ENCODE measurements around the gene SLC35E2B.
"Not testable (repeated sequence)": the region's sequence is repeated elsewhere in the genome, so short reads cannot be mapped to it uniquely, and the experiment has no call there.

The SLC35E2B gene

DNA sequence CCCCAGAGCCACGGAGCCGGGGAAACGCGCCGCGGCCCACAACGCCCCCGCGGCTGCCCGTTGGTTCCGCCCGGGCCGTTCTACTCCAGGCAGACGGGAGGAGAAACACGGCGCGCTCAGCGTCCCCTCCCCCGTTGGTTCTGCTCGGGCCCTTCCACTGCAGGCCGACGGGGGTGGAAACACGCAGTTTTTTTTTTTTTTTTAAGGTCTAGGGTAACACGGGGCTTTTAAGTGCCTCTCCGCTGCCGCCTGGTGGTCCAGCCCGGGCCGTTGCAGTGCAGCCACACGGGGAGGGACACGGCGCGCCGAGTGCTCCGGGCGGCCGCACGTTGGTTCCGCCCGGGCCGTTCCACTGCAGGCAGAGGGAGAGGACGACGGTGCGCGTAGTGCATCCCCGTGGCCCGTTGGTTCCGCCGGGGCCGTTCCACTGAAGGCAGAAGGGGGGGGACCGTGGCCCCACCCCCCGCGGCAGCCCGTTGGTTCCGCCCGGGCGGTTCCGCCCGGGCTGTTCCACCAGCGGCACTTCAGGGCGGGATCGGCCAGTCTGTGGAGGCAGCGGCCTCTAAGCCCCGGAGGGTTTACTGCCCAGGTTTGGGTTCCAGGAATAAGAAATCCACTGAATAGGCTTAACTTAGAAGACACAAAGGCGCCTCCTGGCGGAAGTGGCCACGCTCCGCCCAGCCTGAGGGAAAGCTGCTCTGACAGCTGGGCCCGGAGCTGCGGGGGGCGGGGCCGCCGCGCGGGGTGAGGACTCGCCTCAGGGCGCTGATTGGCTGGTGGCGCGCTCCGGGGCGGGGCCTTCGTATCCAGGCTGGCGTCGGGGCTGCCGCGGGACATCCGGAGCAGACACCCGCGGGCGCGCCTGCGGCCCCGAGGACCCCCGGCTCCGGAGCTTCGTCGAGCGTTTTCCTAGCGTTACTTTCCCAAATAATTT, at the start of gene SLC35E2B:
Gene SLC35E2B (minus strand): TSS at position 82 of the 934 bp plus-strand sequence. CDS start 16,096 bp downstream, outside the sequence.
- ATAC-seq: peak; percentile 83 to 84

DNA sequence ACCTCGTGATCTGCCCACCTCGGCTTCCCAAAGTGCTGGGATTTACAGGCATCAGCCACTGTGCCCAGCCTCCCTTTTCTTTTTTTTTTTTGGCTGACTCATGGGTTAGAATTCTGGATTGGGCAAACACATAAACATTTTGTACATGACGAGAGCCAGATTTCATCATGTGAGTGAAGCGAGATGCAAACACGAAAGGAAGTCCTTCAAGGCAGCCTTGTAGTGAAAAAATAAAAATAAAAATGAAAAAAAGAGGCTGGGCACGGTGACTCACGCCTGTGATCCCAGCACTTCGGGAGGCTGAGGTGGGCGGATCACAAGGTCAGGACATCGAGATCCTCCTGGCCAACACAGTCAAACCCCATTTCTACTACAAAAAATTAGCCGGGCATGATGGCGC, 48.4 kb upstream of the SLC35E2B start:
- ATAC-seq: not testable (repeated sequence)

DNA sequence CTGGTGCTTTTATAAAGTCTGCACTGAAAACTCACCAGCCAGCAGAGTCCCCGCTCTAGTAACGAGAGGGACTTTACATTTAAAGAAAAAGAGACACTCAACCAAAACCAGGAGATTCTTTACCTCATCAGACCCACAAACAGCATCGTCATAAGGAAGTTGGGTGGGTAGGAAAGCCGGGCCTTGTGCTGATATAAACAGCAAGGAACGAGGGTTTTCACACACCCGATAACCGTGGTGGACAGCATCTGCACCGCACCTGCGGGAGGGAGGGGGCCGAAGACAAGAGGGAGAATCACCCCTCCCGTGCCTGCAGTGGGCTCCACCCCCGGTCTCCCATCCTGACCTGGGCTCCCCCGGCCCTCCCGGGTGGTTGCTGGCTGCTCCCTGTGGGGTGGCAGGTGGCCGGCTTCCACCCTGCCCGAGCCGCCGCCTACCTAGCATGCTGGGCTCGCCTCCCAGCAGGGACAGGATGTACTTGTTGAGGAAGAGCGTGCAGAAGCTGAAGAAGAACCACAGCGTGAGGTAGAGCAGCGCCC, 46.3 kb upstream of the SLC35E2B start:
- not testable (repeated sequence) for ATAC-seq

DNA sequence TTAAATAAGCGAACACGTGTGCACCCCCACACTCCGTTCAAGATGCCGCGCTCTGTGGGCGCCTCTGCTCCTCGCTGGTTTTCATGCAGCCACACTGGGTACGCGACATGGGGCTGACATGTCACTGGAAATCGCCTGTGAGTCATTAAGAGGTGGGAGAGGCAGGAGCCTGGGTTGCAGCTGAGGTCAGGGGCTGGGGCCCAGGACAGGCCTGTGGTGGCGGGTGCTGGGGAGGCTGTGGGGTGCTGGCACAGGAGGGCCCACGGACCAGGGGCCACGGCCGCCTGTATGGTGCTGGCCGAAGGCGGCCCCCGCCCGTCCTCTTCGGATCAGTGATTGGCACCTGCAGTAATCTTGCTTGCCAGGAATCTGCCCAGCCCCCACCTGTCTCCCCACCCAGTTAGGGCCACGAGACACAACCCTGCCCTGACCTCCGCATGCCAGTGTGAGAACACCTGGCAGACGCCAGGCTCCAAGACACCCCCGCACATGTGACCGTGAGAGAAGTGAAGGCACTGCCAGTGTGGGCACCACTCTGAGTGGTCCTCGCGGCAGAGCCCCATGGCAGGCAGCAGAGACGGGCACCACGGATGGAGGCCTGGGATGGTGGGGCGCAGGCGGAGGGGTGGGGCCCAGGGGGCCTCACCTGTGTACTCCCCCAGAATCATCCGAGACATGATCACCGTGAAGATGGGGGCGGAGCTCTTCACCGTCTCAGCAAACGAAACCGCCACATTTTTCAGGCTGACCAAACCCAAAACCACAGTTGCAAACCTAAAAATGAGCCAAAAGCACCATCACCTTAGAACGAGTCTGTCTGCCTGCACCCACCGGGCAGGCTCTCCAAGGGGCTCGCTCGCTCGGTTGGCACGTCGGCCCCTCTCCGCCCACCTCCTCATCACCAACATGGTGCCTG, 45.3 kb upstream of the SLC35E2B start:
- not testable (repeated sequence) for ATAC-seq

DNA sequence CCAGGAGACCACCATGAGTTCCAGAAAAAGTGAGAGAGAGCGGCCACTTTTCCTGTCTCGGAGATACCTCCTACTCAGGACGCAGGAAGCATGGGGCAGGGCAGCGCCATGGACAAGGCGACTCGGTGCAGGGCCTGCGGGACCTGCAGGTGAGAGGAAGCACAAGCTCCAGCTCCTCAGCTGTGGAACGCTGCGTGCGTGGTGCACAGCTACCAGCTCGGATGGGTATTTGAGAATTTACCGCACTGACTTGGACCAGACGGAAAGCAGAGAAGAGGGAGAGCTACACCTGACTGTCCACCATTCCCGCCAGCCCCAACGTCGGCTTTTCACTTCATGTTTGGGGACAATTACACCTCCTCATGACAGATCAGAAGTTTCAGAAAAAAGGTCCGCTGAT, 39.8 kb upstream of the SLC35E2B start:
- ATAC-seq: no peak

DNA sequence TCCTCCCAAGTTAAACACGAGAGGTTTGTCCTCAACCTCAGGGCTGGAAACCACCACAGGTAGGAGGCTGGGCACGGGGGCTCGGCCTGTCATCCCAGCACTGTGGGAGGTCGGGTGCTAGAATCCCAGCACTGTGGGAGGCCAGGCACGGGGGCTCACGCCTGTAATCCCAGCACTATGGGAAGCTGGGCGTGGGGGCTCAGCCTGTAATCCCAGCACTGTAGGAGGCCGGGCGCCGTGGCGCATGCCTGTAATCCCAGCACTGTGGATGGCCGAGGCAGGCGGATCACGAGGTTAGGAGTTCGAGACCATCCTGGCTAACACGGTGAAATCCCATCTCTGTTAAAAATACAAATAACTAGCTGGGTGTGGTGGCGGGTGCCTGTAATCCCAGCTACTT, 38.3 kb upstream of the SLC35E2B start:
- ATAC-seq: no peak

DNA sequence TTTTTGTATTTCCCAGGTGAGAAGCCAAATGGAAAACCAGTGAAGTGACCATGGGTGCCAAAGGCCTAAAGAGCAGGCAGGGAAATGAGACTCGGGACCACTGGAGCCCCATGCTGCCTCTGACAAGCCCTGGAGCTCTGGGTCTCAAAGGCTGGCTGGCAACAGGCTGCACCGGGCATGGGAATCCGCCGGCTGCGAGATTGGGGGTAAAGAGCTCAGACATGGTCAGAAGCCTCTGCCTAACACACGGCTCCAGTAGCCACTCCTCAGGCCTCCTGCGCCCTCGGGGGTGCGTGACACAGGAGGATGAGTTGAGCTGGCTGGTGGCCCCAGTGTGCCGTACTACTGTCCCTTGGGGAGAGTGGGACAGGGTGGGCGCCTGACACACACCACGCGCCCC, 37.6 kb upstream of the SLC35E2B start:
- not testable (repeated sequence) for ATAC-seq

DNA sequence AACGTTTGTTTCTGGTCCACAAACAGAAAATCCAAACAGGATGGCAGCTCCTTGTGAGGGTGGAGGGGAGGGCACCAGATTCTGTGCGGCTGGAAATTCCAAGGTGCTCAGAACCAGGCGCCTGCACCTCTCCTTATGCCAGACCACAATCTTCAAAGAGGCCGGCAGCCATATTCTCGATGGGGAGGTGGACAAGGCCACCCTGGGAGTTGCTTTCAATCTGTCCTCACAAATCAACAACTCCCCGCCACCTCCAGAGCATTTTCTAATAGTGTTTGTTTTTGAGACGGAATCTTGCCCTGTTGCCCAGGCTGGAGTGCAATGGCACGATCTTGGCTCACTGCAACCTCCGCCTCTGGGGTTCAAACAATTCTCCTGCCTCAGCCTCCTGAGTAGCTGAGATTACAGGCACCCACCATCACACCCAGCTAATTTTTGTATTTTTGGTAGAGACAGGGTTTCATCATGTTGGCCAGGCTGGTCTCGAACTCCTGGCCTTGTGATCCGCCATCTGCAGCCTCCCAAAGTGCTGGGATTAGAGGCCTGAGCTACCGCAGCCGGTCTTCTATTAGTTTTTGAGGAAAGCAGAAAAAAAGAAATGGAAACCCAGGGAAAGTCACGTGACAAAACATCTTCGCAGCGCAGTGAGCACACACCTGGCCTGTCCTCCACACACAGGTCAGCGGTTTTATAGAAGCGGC, 36.7 kb upstream of the SLC35E2B start:
- ATAC-seq: not testable (repeated sequence)

DNA sequence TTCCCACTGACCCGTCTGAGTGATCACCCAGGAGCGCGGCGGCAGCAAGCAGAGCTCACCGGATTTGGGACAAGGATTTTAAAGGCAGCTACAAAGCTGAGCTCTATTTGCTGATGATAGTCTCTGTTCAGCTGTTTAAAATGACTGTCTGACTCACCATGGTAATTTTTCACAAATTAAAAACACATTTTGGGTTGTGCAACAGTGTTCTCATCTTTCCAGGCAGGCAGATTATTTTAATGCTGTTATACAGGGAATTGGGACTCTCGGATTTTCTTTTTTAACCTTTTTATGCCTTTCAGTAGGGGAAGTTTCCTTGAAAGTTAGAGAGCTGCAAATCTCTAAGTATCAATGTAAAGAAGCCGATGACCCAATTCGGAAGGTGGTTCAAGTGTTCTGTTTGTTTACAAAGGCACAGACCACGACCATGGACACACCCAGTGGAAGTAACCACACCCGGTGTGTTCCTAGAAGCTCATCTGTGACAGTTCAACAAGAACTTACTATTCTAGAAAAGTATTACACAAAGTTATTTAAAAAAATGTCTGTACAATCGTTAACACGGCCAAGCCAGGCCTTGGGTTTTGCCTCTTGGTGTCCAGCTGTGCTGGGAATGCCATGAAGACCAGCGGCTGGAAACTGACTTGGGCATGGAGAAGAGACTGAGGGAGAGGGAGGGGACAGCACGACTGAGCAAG, 35.9 kb upstream of the SLC35E2B start:
- not testable (repeated sequence) for ATAC-seq

DNA sequence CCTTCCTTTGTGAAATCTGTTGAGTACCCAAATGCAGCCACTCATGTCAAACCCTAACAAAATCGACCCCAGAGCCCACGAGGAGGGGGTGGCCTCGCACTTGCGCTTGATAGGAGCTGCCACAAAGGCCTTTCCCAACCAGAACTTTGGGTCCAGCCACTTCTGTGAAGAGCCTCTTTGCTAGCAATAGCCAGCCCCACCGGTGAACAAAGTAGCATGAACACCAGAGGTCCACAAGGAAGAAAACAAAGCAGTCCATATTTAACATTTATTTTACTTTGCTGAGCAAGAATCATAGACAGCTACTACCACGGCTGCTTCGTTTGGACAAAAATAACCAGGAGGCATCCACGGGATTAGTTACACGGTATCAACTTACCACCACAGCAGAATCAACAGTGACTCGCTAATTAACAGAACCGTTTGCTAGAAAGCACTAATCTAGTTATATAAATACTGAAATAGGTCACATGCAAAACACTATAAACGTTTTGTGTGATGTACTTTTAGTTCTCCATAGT, 34.6 kb upstream of the SLC35E2B start:
- not testable (repeated sequence) for ATAC-seq

DNA sequence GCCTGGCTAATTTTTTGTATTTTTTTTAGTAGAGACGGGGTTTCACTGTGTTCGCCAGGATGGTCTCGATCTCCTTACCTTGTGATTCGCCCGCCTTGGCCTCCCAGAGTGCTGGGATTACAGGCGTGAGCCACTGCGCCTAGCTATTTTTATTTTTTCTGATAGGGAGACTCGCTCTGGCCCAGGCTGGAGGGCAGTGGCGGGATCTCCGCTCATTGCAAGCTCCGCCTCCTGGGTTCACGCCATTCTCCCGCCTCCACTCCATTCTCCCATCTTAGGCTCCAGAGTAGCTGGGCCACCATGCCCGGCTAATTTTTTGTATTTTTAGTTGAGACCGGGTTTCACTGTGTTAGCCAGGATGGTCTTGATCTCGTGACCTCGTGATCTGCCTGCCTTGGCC, 33.5 kb upstream of the SLC35E2B start:
- ATAC-seq: not testable (repeated sequence)

DNA sequence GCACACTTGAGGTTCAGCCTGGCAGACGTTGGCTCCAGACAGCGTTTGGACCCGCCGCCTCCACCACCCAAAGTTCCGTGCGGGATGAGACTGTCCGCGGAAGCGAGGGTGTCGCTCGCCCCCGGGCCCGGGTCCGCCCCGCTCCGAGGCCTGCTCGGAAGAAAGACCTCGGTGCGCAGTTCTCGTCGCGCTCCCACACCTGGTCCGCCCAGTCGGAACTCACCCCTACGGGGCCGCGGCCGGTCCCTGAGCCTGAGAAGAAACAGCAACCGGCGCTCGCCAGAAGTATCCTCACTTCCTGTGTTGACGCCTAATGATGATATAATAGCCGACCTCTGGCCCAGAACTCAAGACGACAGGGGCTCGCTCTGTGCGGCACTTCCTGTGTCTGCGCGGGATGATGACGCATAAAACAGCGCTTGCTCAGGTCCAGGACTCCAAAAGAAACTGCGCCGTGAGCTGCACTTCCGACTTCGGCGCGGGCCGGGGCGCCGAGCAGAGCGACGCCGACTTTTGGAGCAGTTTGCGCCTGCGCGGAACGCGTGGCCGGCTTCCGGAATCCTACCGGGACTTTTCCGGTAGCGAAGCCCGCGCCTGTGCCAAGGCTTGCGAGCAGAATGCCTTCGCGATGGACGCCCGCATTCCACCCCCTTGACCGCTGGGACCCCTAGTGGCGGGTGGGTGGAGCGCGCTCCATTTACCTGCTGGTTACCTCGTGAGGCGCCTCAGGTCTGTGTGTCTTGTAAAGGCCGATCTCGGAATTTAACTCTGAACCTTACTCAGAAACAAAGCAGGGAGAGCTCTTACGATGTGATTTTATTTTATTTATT, 31.7 kb upstream of the SLC35E2B start, which contains the start of gene CDK11A:
Gene CDK11A (minus strand): TSS at position 323 of the 830 bp plus-strand sequence. CDS start 1,539 bp downstream, outside the sequence.
- peak; percentile 92 to 97 for ATAC-seq

DNA sequence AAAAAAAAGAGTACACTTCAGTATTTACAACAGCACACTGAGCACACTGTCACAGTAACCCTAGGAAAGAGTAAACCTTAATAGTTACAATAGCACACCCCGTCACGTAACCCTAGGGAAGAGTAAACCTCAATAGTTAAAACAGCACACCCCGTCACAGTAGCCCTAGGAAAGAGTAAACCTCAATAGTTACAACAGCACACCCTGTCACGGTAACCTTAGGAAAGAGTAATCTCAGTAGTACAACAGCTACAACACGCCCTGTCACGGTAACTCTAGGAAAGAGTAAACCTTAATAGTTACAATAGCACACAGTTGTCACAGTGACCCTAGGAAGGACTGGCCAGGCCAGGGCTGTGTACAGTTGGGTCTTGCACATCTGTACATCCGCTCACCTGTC, 28.6 kb upstream of the SLC35E2B start:
- no peak for ATAC-seq

DNA sequence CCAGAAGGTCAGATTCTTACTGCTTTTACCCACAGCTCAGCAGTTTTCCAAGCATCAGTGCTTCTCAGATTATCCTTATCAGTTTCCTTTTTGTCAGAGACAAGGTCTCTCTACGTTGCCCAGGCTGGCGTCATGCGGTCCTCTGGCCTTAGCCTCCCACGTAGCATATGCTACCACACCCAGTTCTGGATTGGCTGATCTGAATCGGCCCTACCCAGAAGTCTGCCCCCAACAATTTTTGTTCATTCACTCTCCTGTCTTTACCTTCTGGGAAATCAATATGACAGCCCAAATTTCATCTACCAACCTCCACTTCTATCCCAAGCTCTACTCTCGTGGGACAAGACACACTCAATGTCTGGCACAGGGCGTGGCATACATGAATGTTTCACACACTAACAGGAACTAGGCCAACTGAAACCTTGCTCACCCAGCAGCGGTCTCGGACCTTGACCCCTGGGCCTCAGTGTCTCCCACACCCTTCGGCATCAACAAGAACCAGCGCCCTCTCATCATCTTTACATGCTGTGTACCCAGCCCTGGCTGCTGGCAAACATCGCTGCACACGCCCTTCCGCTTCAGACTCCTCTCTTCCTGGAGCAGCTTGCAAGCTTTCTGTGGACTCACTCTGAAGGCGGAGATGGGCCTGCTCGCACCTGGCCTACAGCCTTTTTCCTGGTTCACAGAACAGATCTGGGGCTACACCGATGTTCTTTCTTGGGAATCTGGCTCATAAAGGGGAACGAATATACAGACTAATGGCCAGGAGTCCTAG, 22.7 kb upstream of the SLC35E2B start:
- not testable (repeated sequence) for ATAC-seq

DNA sequence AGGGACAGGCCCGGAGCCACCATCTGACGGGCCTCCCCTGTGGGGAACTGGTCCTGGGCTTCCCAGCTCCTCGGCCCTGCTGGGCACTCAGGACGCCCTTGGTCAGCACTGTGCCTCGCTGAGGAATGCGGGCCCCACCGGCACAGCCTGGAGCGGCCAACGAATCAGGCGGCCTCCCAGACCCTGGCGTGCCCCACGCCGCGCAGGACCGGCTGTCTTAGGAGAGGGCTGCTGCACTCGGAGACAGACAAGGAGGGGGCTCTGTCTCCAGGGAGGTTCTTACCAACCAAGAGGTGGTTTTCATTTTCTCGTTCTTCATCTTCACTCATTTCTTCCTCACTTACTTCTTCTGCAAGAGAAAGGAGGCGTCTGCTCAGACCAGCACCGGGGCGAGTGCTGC, 15.3 kb upstream of the SLC35E2B start:
- not testable (repeated sequence) for ATAC-seq

DNA sequence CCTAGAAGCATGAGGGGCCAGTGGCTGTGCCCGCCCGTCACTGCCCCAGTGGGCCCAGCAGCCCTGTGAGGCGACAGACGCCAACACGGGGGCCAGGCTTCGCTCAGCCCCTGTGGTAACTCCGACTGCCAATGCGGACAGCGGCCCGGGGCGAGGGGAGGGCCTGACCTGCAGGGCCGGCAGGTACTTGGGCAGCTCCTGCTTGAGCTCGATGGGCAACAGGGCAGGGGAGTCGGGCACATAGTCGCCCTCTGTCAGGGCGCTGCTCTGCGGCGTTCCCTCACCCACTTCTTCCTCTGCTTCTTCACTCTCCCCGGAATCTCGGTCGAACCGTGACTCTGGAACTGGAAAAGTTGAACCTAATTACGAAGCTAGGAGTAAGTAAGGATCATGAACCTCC, 14.6 kb upstream of the SLC35E2B start:
- not testable (repeated sequence) for ATAC-seq

DNA sequence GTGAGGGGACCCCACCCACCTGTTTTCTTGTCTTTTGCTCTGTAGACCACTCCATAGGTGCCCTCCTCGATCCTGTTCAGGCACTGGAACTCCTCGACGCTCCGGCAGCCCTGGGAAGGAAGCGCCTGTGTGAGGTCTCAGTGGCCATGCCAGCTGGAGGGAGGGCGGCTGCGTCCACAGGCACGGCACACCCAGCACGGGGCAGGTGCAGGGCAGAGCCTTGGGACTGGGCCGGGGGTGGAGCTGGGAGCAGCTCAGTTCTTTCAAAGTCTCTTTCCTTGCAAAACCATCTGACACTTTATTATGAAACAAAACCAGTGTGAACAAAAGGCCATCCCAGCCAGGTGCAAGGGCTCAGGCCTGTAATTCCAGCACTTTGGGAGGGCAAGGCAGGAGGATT, 13.0 kb upstream of the SLC35E2B start:
- not testable (repeated sequence) for ATAC-seq

DNA sequence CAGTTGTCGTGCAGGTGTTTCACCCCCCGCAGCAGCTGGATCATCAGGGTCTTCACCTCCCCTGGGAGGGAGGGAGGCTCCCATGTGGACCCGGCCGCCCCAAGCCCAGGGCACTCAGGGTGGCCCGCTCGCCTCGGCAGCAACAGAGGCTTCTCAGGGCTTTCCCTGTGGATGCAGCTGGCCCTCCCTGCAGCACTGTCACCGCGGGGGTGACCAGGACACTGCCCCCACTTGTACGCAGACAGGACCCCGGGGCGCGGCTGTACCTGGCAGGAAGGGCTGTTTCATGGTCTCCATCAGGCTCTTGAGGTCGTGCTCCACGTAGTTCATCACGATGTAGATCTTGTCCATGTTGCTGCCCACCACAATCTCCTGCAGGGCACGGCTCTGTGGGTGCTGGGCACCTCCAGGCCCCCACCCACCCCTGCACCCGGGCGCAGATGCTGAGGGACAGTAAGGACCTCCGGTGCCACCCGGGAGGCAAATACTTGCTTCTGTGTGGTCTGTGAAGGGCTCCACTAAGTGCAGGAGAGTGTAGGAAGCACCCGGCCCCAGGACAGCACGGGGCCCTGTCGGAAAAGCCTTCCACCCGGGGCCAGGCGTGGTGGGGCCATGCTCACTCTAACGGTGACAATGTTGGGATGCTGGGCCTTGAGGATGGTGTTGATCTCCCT, 11.8 kb upstream of the SLC35E2B start:
- ATAC-seq: not testable (repeated sequence)

DNA sequence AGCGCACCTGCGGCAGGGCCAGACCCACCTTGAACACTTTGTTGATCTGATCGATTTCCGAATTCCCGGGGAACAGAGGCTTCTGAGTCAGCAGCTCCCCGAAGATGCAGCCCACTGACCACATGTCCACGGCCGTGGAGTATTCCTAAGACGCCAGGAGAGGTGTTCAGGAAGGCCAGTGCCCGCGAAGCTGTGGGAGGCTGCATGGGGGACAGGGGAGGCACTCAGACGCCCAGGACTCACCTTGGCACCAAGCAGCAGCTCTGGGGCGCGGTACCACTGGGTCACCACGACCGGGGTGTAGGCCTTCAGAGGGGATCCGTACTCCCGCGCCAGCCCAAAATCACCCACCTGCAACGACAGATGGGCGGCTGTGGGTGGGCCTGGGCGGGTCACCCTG, 11.2 kb upstream of the SLC35E2B start:
- ATAC-seq: no peak

Measured in activated CD4-positive, CD25-positive, alpha-beta regulatory T cell treated with anti-CD3 and anti-CD28 coated beads, Interleukin-2, amount 50 U/mL, for 24 hours (primary cell).